GM12878 (cell line): Measurements from ENCODE around the gene GJD3. TPM values are rescaled to one million over a fixed set of nuclear protein-coding genes. Genes with fewer than 3 reads are reported as not detected.

Experiments used
- ASH2L ChIP-seq: fragments of 300-600, 200-600 bp; sonication (generic); IDR thresholded peaks from 2 replicates; pipeline ENCODE4 v1.6.1; 2017; ENCODE audit warnings: low read depth, mild to moderate bottlenecking, borderline replicate concordance
- ATF2 ChIP-seq: IDR thresholded peaks from 2 replicates; pipeline ENCODE4 v1.6.1; 2012; ENCODE audit warnings: low read length, inconsistent platforms
- CHD2 ChIP-seq: IDR thresholded peaks from 2 replicates; pipeline ENCODE4 v1.6.1; 2011; ENCODE audit warnings: low read depth, low read length, improper control_type of control experiment, borderline replicate concordance
- KDM1A ChIP-seq: fragments of 200-600 bp; sonication (generic); IDR thresholded peaks from 2 replicates; pipeline ENCODE4 v1.6.1; 2016; ENCODE audit warnings: borderline replicate concordance
- MXI1 ChIP-seq: fragments of 150-350 bp; IDR thresholded peaks from 2 replicates; pipeline ENCODE4 v1.6.1; 2011; ENCODE audit warnings: low read depth, mild to moderate bottlenecking, inconsistent platforms, low read length, improper control_type of control experiment
- NR2C2 ChIP-seq: IDR thresholded peaks from 2 replicates; pipeline ENCODE4 v1.6.1; 2011; ENCODE audit warnings: borderline replicate concordance, low read depth; ENCODE audit not compliant: control insufficient read depth, insufficient read length
- RCOR1 ChIP-seq: conservative IDR thresholded peaks from 2 replicates; pipeline ENCODE4 v1.6.1; 2012; ENCODE audit warnings: low read depth, low read length, improper control_type of control experiment
- SIX5 ChIP-seq: IDR thresholded peaks from 2 replicates; pipeline ENCODE4 v1.6.1; 2011; ENCODE audit warnings: mild to moderate bottlenecking, low read depth, low read length, moderate library complexity; ENCODE audit not compliant: severe bottlenecking
- SMAD5 ChIP-seq: IDR thresholded peaks from 2 replicates; pipeline ENCODE4 v1.6.1; 2016; ENCODE audit warnings: antibody characterized with exemption, low read depth
- STAT3 ChIP-seq: IDR thresholded peaks from 2 replicates; pipeline ENCODE4 v1.6.1; 2011; ENCODE audit warnings: low read depth, low read length, improper control_type of control experiment
- WRNIP1 ChIP-seq: IDR thresholded peaks from 2 replicates; pipeline ENCODE4 v1.6.1; 2011; ENCODE audit warnings: low read depth, low read length, improper control_type of control experiment, borderline replicate concordance
- ZBTB33 ChIP-seq: fragments of 450-650 bp; IDR thresholded peaks from 2 replicates; pipeline ENCODE4 v1.6.1; 2017; ENCODE audit warnings: mild to moderate bottlenecking
- ZNF622 ChIP-seq: fragments of 450-650 bp; IDR thresholded peaks from 2 replicates; pipeline ENCODE4 v1.6.1; 2017; ENCODE audit warnings: mild to moderate bottlenecking, inconsistent platforms
- polyA plus RNA-seq, 11 experiments: library from polyadenylated mRNA; depleted of rRNA in 4 of 11; unstranded in 6 of 11; stranded (reverse) in 5 of 11; fragments of >200 nt; fragmentation: Nextera tagmentation in 4 of 11; fragmentation: Illumina TruSeq in 1 of 11; extraction: Ambion mirVana in 4 of 11; extraction: Trizol in 1 of 11; gene quantifications; 1 replicate in 1 of 11; 2 replicates in 10 of 11; pipeline versions ENCODE4 v1.2.1 to v1.2.3, GENCODE V29; 2011 to 2016; ENCODE audit warnings: inconsistent platforms in 2 of 11, missing spikeins in 2 of 11, low read depth in 1 of 11
- total RNA-seq, 4 experiments: library from RNA; depleted of rRNA in 3 of 4; stranded (reverse); fragments of >200 nt in 3 of 4; fragmentation: Illumina TruSeq in 1 of 4; extraction: Trizol in 1 of 4; gene quantifications; 2 replicates each; pipeline versions ENCODE4 v1.2.1 to v1.2.3, GENCODE V29; 2013 to 2021
- TF ChIP-seq, protein P1 (sequence below): fragments of 450-650 bp; IDR thresholded peaks from 2 replicates; pipeline ENCODE4 v1.6.1; 2017; ENCODE audit warnings: antibody characterized with exemption, mild to moderate bottlenecking, moderate library complexity
- TF ChIP-seq, protein P2 (sequence below): fragments of 450-650 bp; IDR thresholded peaks from 2 replicates; pipeline ENCODE4 v1.6.1; 2017; ENCODE audit warnings: mild to moderate bottlenecking, low read depth, inconsistent platforms; ENCODE audit not compliant: poor library complexity, severe bottlenecking
- TF ChIP-seq, protein P3 (sequence below): IDR thresholded peaks from 2 replicates; pipeline ENCODE4 v1.6.1; 2011; ENCODE audit warnings: mild to moderate bottlenecking, low read depth, low read length, moderate library complexity; ENCODE audit not compliant: insufficient replicate concordance
- TF ChIP-seq, protein P4 (sequence below): fragments of 450-650 bp; IDR thresholded peaks from 2 replicates; pipeline ENCODE4 v1.6.1; 2017; ENCODE audit warnings: borderline replicate concordance

The GJD3 gene
- total and polyA plus RNA-seq, 10 of the 15 experiments (the other 5 are each of a cell fraction or from before 2014, with no cell fraction given) = 1.6 TPM; not detected in 9

DNA sequence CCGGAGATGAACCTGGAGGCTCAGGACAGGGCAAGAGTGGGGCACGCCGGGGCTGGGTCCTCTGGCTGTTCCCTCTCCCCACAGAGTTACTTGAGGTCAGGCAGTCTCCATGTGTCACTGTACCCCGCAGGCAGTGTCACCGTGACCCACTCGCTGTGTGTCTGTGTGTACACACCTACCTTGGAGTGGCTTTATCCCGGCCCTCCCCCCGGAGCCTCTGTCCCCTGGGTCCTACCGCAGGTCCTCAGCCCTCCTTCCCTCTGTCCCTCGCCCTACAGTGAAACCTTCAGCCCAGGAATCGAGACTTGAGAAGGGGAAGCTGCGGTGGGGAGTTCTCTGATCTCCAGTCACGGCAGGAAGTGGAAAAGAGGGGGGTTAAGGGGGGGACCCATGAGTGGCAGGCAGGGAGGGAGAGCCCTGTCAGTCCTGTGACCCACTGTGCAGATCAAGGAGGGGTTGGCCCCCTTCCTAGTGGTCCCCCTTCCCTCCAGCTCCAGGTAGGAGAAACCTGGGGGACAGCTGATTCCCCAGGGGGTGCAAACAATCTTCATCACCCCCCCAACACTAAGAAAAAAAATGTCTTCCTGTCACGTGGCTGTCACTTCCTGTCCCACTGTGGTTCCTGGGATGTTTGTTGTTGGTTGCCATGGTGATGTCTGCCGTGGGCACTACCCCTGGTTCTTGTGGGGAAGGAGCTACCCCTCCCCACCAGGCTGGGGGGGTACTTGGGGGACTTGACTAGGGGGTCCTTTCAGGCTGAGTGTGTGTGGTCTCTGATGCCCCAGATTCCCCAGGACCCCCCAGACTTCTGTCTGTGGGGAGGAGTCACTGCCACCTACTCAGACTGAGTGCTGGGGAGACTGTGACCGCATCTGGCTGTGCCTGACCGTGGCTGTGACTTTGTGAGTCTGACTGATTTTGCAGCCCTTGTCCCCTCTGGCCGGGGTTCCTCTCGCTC is 41.9 kb downstream of the GJD3 start (continued):
- TF ChIP-seq, protein P1, sequence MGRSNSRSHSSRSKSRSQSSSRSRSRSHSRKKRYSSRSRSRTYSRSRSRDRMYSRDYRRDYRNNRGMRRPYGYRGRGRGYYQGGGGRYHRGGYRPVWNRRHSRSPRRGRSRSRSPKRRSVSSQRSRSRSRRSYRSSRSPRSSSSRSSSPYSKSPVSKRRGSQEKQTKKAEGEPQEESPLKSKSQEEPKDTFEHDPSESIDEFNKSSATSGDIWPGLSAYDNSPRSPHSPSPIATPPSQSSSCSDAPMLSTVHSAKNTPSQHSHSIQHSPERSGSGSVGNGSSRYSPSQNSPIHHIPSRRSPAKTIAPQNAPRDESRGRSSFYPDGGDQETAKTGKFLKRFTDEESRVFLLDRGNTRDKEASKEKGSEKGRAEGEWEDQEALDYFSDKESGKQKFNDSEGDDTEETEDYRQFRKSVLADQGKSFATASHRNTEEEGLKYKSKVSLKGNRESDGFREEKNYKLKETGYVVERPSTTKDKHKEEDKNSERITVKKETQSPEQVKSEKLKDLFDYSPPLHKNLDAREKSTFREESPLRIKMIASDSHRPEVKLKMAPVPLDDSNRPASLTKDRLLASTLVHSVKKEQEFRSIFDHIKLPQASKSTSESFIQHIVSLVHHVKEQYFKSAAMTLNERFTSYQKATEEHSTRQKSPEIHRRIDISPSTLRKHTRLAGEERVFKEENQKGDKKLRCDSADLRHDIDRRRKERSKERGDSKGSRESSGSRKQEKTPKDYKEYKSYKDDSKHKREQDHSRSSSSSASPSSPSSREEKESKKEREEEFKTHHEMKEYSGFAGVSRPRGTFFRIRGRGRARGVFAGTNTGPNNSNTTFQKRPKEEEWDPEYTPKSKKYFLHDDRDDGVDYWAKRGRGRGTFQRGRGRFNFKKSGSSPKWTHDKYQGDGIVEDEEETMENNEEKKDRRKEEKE = no peak
- TF ChIP-seq, protein P2, sequence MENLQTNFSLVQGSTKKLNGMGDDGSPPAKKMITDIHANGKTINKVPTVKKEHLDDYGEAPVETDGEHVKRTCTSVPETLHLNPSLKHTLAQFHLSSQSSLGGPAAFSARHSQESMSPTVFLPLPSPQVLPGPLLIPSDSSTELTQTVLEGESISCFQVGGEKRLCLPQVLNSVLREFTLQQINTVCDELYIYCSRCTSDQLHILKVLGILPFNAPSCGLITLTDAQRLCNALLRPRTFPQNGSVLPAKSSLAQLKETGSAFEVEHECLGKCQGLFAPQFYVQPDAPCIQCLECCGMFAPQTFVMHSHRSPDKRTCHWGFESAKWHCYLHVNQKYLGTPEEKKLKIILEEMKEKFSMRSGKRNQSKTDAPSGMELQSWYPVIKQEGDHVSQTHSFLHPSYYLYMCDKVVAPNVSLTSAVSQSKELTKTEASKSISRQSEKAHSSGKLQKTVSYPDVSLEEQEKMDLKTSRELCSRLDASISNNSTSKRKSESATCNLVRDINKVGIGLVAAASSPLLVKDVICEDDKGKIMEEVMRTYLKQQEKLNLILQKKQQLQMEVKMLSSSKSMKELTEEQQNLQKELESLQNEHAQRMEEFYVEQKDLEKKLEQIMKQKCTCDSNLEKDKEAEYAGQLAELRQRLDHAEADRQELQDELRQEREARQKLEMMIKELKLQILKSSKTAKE = peak; percentile 92
- TF ChIP-seq ATF2 (no peak), ASH2L (no peak), MXI1 (peak; percentile 77), RCOR1 (0 out of 2 replicates have a peak, but pooled peaks have one; percentile 50), SIX5 (no peak), SMAD5 (no peak), CHD2 (peak; percentile 71), ZBTB33 (no peak), KDM1A (no peak), NR2C2 (no peak), ZNF622 (no peak), STAT3 (0 out of 2 replicates have a peak, but pooled peaks have one; percentile 47), WRNIP1 (0 out of 2 replicates have a peak, but pooled peaks have one; percentile 51)
- TF ChIP-seq, protein P3, sequence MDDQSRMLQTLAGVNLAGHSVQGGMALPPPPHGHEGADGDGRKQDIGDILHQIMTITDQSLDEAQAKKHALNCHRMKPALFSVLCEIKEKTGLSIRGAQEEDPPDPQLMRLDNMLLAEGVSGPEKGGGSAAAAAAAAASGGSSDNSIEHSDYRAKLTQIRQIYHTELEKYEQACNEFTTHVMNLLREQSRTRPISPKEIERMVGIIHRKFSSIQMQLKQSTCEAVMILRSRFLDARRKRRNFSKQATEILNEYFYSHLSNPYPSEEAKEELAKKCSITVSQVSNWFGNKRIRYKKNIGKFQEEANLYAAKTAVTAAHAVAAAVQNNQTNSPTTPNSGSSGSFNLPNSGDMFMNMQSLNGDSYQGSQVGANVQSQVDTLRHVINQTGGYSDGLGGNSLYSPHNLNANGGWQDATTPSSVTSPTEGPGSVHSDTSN = peak; percentile 92
- TF ChIP-seq, protein P4, sequence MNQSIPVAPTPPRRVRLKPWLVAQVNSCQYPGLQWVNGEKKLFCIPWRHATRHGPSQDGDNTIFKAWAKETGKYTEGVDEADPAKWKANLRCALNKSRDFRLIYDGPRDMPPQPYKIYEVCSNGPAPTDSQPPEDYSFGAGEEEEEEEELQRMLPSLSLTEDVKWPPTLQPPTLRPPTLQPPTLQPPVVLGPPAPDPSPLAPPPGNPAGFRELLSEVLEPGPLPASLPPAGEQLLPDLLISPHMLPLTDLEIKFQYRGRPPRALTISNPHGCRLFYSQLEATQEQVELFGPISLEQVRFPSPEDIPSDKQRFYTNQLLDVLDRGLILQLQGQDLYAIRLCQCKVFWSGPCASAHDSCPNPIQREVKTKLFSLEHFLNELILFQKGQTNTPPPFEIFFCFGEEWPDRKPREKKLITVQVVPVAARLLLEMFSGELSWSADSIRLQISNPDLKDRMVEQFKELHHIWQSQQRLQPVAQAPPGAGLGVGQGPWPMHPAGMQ = no peak
